Right lobe of liver (tissue), 4 donors: Measurements from ENCODE around the gene IL1RAPL1.

Source experiments
- POLR2A ChIP-seq: fragments of 450-650 bp; IDR thresholded peaks from one replicate; pipeline ENCODE4 v1.6.1; 2017; ENCODE audit warnings: antibody characterized with exemption, mild to moderate bottlenecking
- TF ChIP-seq, protein P1 (sequence below), 4 donors: fragments of 200-600 bp in 3 of 4; fragments of 450-650 bp in 1 of 4; IDR thresholded peaks; one replicate each; pipeline versions ENCODE4 v1.5.1 to v1.8.0; 2016 to 2022; ENCODE audit warnings: antibody characterized with exemption in 4 of 4, mild to moderate bottlenecking in 2 of 4
- donor health status: DM: no; HTN: no; CAD: no.
- donor health status: DM: no; HTN: no; CAD: no.
- donor health status: DM: no; HTN: yes; CAD: no.

DNA sequence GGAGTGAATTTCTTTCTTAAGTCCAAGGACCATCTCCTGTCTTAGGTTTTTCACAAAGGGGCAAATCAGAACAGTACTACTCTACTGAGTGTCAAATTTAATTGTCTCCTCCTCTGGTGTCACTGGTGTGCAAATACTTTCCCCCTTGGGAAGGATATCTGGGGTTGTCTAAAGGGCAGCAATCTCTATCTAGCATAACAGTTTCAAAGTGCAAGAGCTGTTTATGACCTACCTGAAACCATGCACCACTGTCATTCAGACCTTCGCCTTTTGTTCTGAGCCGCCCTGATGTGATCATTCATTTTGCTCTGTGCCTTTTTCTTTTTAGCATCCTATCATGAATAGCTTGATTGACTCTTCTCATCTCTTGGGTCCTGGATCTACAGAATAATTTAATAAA, 39.3 kb downstream of the IL1RAPL1 start:
- TF ChIP-seq, protein P1, sequence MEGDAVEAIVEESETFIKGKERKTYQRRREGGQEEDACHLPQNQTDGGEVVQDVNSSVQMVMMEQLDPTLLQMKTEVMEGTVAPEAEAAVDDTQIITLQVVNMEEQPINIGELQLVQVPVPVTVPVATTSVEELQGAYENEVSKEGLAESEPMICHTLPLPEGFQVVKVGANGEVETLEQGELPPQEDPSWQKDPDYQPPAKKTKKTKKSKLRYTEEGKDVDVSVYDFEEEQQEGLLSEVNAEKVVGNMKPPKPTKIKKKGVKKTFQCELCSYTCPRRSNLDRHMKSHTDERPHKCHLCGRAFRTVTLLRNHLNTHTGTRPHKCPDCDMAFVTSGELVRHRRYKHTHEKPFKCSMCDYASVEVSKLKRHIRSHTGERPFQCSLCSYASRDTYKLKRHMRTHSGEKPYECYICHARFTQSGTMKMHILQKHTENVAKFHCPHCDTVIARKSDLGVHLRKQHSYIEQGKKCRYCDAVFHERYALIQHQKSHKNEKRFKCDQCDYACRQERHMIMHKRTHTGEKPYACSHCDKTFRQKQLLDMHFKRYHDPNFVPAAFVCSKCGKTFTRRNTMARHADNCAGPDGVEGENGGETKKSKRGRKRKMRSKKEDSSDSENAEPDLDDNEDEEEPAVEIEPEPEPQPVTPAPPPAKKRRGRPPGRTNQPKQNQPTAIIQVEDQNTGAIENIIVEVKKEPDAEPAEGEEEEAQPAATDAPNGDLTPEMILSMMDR (IDR thresholded peaks at IDR 0.05) = no peak
- no peak for TF ChIP-seq POLR2A
